ENCODE results near the gene CFAP97.
A peak's percentile ranks its signal among the peaks of the same experiment; 100 is the strongest.
"Not testable (repeated sequence)": the region's sequence is repeated elsewhere in the genome, so short reads cannot be mapped to it uniquely, and the experiment has no call there.

Gene CFAP97

GRCh38 chr4:185221912-185222311, 18.1 kb upstream of the CFAP97 start:
- DNase-seq = no peak

- DNase-seq = peak; percentile 28
These were observed 17.7 kb upstream of the CFAP97 start for GRCh38 chr4:185221491-185221890.

- DNase-seq = peak; percentile 78
These were observed 15.9 kb upstream of the CFAP97 start for GRCh38 chr4:185219551-185220344.

GRCh38 chr4:185218312-185218711, 14.5 kb upstream of the CFAP97 start:
- no peak for DNase-seq

GRCh38 chr4:185217408-185217975, 13.7 kb upstream of the CFAP97 start:
- DNase-seq = peak; percentile 21

- peak; percentile 64 for DNase-seq
These were observed 11.5 kb upstream of the CFAP97 start for GRCh38 chr4:185215261-185215660.

GRCh38 chr4:185213877-185214276, 10.1 kb upstream of the CFAP97 start:
- no peak for DNase-seq

- no peak for DNase-seq
These were observed 8.8 kb upstream of the CFAP97 start for GRCh38 chr4:185212581-185212980.

- no peak for DNase-seq
These were observed 7.8 kb upstream of the CFAP97 start for GRCh38 chr4:185211641-185212040.

- DNase-seq = no peak
These were observed 7.2 kb upstream of the CFAP97 start for GRCh38 chr4:185211035-185211434.

- DNase-seq = peak; percentile 69
These were observed 6.5 kb upstream of the CFAP97 start for GRCh38 chr4:185210102-185210981.

GRCh38 chr4:185209852-185210101, 6.0 kb upstream of the CFAP97 start:
- not testable (repeated sequence) for DNase-seq

GRCh38 chr4:185209031-185209851, 5.4 kb upstream of the CFAP97 start, which contains the start of gene SNX25:
Gene SNX25 (plus strand): TSS chr4:185209598. CDS start chr4:185209827, 229 bp downstream.
- peak; percentile 84 for DNase-seq

- peak; percentile 16 for DNase-seq
These were observed 3.7 kb upstream of the CFAP97 start for GRCh38 chr4:185207466-185207865.

- no peak for DNase-seq
These were observed 2.0 kb upstream of the CFAP97 start for GRCh38 chr4:185205697-185206342.

GRCh38 chr4:185205073-185205472, 1.3 kb upstream of the CFAP97 start:
- DNase-seq = not testable (repeated sequence)

- DNase-seq = no peak
These were observed 574 bp upstream of the CFAP97 start for GRCh38 chr4:185204238-185204910.

- no peak for DNase-seq
These were observed 765 bp downstream of the CFAP97 start for GRCh38 chr4:185202984-185203485.

GRCh38 chr4:185201977-185202962, 1.5 kb downstream of the CFAP97 start:
- peak; percentile 29 for DNase-seq

GRCh38 chr4:185198189-185198588, 5.6 kb downstream of the CFAP97 start:
- not testable (repeated sequence) for DNase-seq

Measured in fibroblast of skin of back (primary cell).